ENCODE data around the gene EIF4E1B. TPM values are rescaled to one million over a fixed set of nuclear protein-coding genes. Genes with fewer than 3 reads are reported as not detected.
A peak's percentile ranks its signal among the peaks of the same experiment; 100 is the strongest.

Gene EIF4E1B
- polyA plus RNA-seq, 1 donor = not detected

DNA sequence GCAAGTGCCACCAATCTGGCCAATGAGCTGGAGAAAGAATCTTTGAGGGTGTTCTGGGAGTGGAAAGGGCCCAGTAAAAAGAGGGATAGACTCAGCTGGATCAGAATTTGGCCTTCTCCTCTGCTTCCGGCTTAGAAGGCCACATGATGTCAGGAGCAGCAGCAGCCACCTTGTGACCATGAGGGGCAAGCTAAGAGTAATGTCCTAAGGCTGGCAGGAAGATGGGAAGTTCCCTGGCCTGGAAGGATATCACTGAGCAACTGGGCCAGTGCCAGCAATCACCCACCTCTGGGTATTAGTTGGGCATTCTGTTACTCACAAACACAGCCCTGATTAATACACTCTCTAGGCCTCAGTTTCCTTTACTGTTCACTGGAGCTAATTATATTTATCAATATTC, 61.0 kb downstream of the EIF4E1B start:
- Histone ChIP-seq H3K27ac (ENCODE audit: low read length) (no peak overlapping the region), H3K9me3 (ENCODE audit: control insufficient read depth, low read depth, low read length) (peaks cover 9% of the 10 kb centered on the region), H3K4me1 (ENCODE audit: control insufficient read depth, insufficient read depth, low read length) (peaks cover 9% of the 10 kb centered on the region), H3K36me3 (ENCODE audit: control insufficient read depth, insufficient read depth, low read length) (no peaks in the 10 kb centered on the region), H3K4me3 (ENCODE audit: low read length) (no peak overlapping the region), H3K27me3 (ENCODE audit: control insufficient read depth, insufficient read depth, low read length) (peaks cover 27% of the 10 kb centered on the region)
- no CpG with 5 or more reads among the region's 1 CpG for WGBS (ENCODE audit: insufficient coverage, low lambda C conversion rate)
- no peak for DNase-seq

DNA sequence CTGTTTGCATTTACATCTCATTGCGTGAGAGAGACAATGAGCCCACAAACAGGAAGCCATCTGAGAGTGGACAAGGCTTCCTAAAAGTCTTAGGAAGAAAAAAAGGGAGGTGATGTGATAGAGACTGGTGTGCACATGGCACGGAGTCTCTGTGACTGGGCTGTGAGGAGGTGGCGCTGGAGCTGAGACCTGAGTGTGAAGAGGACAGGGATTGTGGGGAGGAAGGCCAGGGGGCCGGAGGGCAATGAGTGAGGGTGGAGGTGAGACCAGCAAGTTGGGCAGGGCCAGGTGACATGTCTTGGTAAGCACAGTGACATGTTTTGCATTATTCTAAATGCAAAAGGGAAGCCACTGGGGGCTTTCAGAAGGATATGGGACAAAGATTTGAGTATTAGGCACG, 61.9 kb downstream of the EIF4E1B start:
- peaks cover 9% of the 10 kb centered on the region for H3K4me1 ChIP-seq (ENCODE audit: control insufficient read depth, insufficient read depth, low read length)
- H3K4me3 ChIP-seq (ENCODE audit: low read length) = no peak overlapping the region
- WGBS (ENCODE audit: insufficient coverage, low lambda C conversion rate) = 70% methylated on average over 1 of the region's 5 CpGs
- no peak overlapping the region for H3K27ac ChIP-seq (ENCODE audit: low read length)
- H3K36me3 ChIP-seq (ENCODE audit: control insufficient read depth, insufficient read depth, low read length) = no peaks in the 10 kb centered on the region
- peaks cover 31% of the 10 kb centered on the region for H3K27me3 ChIP-seq (ENCODE audit: control insufficient read depth, insufficient read depth, low read length)
- DNase-seq = no peak
- peaks cover 6% of the 10 kb centered on the region for H3K9me3 ChIP-seq (ENCODE audit: control insufficient read depth, low read depth, low read length)

DNA sequence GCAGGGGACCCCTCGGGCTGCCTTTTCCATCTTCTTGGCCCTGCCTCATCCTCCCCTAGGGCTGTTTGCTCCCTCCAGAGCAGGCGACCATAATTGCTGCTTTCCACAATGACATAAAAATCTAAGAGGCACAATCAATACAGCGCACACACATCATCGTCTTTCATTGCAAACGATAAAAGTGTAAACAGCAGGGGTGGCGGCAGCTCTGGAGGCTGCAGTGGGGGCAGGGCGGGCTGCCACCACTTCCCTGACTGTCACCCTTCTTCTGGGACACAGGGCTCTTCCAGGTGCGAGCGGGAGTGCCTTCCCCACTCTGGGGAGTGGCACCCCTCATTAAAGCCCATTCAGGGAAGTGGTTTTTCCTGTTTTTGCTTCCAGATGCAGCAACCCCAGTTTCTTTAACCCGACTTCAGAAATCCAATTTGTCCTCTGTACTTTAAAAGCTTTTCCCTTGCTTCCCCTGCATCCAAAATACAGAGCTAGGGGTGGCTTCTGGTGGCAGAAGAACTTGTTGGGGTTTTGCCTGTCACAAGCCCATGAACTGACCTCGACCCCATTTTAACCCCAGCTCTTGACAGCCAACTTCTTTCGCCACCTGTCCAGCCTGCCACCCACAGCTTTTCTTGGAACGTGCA, 62.5 kb downstream of the EIF4E1B start:
- Histone ChIP-seq H3K27me3 (ENCODE audit: control insufficient read depth, insufficient read depth, low read length) (peaks cover 36% of the 10 kb centered on the region), H3K4me3 (ENCODE audit: low read length) (no peak overlapping the region), H3K27ac (ENCODE audit: low read length) (no peak overlapping the region)

DNA sequence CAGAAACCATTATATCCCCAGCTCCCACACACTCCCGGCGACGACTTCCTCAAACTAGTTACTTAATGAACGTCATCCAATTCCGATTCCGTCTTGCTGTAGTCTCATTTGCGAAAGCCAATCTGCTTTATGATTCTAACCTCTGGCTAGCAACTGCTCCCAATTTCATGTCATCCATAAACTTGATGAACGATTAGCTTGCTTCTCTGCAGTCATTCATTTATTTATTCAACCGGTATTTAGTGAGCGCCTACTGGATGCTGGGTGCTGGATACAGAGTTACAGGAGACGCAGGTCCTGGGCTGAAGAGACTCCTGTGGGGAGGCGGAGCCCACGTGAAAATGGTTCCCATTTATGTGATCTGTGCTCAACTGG, 63.0 kb downstream of the EIF4E1B start:
- Histone ChIP-seq H3K4me1 (ENCODE audit: control insufficient read depth, insufficient read depth, low read length) (peaks cover 9% of the 10 kb centered on the region), H3K9me3 (ENCODE audit: control insufficient read depth, low read depth, low read length) (no peaks in the 10 kb centered on the region), H3K4me3 (ENCODE audit: low read length) (no peak overlapping the region), H3K27ac (ENCODE audit: low read length) (no peak overlapping the region), H3K27me3 (ENCODE audit: control insufficient read depth, insufficient read depth, low read length) (peaks cover 41% of the 10 kb centered on the region), H3K36me3 (ENCODE audit: control insufficient read depth, insufficient read depth, low read length) (no peaks in the 10 kb centered on the region)
- 20% methylated on average over 1 of the region's 13 CpGs for WGBS (ENCODE audit: insufficient coverage, low lambda C conversion rate)
- peak in 1 of 2 donors; percentile 47 for DNase-seq

More for the DNA sequence above, 62.5 kb downstream of the EIF4E1B start:
- whole genome bisulfite sequencing (ENCODE audit: insufficient coverage, low lambda C conversion rate) = 5% methylated on average over 4 of the region's 13 CpGs
- peaks cover 9% of the 10 kb centered on the region for H3K4me1 ChIP-seq (ENCODE audit: control insufficient read depth, insufficient read depth, low read length)
- H3K36me3 ChIP-seq (ENCODE audit: control insufficient read depth, insufficient read depth, low read length) = no peaks in the 10 kb centered on the region
- DNase-seq = peak; percentile 38 to 69
- H3K9me3 ChIP-seq (ENCODE audit: control insufficient read depth, low read depth, low read length) = peaks cover 4% of the 10 kb centered on the region

DNA sequence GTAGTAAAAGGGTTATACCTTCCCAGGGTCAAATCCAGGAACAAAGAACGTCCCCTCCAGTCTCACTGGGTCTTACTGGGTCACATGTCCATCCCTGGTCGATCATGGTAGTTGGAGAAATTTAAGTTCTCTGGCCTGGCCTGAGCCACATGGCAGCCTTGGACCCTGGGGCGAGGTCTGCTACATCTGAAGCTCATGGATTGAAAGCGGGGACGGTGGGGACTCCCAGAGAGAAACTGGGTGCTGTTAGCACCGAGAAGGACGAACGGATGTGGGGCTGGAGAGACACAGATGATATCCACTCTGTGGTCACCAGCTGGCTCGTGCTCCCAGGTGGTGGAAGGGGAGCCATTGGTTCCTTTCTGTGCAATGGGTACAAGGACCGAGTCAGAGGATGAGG, 63.7 kb downstream of the EIF4E1B start:
- no peaks in the 10 kb centered on the region for H3K9me3 ChIP-seq (ENCODE audit: control insufficient read depth, low read depth, low read length)
- peaks cover 47% of the 10 kb centered on the region for H3K27me3 ChIP-seq (ENCODE audit: control insufficient read depth, insufficient read depth, low read length)
- no peak overlapping the region for H3K27ac ChIP-seq (ENCODE audit: low read length)
- no peak overlapping the region for H3K4me3 ChIP-seq (ENCODE audit: low read length)
- no CpG with 5 or more reads among the region's 10 CpGs for WGBS (ENCODE audit: insufficient coverage, low lambda C conversion rate)
- peaks cover 9% of the 10 kb centered on the region for H3K4me1 ChIP-seq (ENCODE audit: control insufficient read depth, insufficient read depth, low read length)
- DNase-seq = no peak
- no peaks in the 10 kb centered on the region for H3K36me3 ChIP-seq (ENCODE audit: control insufficient read depth, insufficient read depth, low read length)

DNA sequence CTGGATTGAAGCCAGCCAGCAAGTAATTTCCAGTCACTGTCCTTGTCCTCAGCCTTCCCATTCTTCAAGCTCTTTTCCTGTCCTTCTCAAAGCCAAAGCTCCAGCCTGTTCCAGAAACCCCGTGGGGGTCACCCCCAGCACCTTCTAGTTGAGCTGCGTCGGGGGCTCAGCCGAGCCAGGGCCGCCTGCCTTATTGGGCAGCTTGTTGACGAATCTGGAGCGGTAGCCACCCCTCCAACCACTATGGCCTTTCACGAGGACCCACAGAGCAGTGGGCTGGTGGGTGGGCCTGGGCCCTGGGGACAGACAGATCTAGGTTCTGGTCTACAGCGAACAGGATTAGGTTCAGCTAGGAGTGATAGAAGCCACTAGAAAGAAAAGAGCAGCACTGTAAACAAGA, 64.2 kb downstream of the EIF4E1B start:
- no peaks in the 10 kb centered on the region for H3K36me3 ChIP-seq (ENCODE audit: control insufficient read depth, insufficient read depth, low read length)
- DNase-seq = no peak
- H3K4me1 ChIP-seq (ENCODE audit: control insufficient read depth, insufficient read depth, low read length) = peaks cover 9% of the 10 kb centered on the region
- no peak overlapping the region for H3K27ac ChIP-seq (ENCODE audit: low read length)
- no CpG with 5 or more reads among the region's 9 CpGs for WGBS (ENCODE audit: insufficient coverage, low lambda C conversion rate)
- H3K9me3 ChIP-seq (ENCODE audit: control insufficient read depth, low read depth, low read length) = no peaks in the 10 kb centered on the region
- H3K27me3 ChIP-seq (ENCODE audit: control insufficient read depth, insufficient read depth, low read length) = peaks cover 50% of the 10 kb centered on the region
- H3K4me3 ChIP-seq (ENCODE audit: low read length) = no peak overlapping the region

DNA sequence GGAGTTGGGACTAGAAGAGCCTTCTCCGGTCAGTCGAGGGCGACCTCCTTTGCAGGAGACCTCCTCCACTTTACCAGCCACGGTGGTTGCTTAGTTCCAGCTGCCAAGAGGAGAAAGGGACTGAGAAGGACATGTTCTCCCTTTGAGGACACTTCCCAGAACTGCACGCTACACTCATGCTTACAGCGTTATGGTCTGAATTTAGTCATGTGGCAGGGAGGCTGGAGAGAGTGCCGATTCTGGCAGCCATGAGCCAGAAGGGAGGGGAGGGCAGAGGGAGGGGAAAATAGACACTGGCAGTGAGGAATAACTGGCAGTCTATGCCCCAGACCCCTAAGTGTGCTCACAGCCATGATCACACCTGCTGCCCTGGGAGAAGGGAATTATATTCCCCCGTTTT, 64.6 kb downstream of the EIF4E1B start:
- Histone ChIP-seq H3K27me3 (ENCODE audit: control insufficient read depth, insufficient read depth, low read length) (peaks cover 54% of the 10 kb centered on the region), H3K4me3 (ENCODE audit: low read length) (no peak overlapping the region), H3K36me3 (ENCODE audit: control insufficient read depth, insufficient read depth, low read length) (no peaks in the 10 kb centered on the region), H3K27ac (ENCODE audit: low read length) (no peak overlapping the region), H3K9me3 (ENCODE audit: control insufficient read depth, low read depth, low read length) (no peaks in the 10 kb centered on the region), H3K4me1 (ENCODE audit: control insufficient read depth, insufficient read depth, low read length) (peaks cover 9% of the 10 kb centered on the region)
- no peak for DNase-seq
- no CpG with 5 or more reads among the region's 8 CpGs for WGBS (ENCODE audit: insufficient coverage, low lambda C conversion rate)

Other genes with a start within 250 kb of the EIF4E1B start
- gene NOP16, start 242.1 kb upstream of the EIF4E1B start, polyA plus RNA-seq = 27.6 TPM
- 133 TPM for gene HIGD2A, start 241.9 kb upstream of the EIF4E1B start, polyA plus RNA-seq
- 137 TPM for gene CLTB, start 214.1 kb upstream of the EIF4E1B start, polyA plus RNA-seq
- gene FAF2, start 182.3 kb upstream of the EIF4E1B start, polyA plus RNA-seq = 50.9 TPM
- 56.3 TPM for gene RNF44, start 93.3 kb upstream of the EIF4E1B start, polyA plus RNA-seq
- 247 TPM for gene CDHR2, start 81.3 kb upstream of the EIF4E1B start, polyA plus RNA-seq
- gene GPRIN1, start 20.5 kb upstream of the EIF4E1B start, polyA plus RNA-seq = 7.0 TPM
- 0.39 TPM for gene SNCB, start 141 bp upstream of the EIF4E1B start, polyA plus RNA-seq
- 25.7 TPM for gene TSPAN17, start 16.8 kb downstream of the EIF4E1B start, polyA plus RNA-seq
- 1.0 TPM for gene UNC5A, start 179.9 kb downstream of the EIF4E1B start, polyA plus RNA-seq